LNCaP clone FGC (cell line): Measurements from ENCODE around the gene SMCO3.

Experiments
- DNase-seq: peaks from one replicate; pipeline ENCODE4 v3.0.0-alpha.2; 2011; ENCODE audit warnings: low read depth
- H3K4me3 ChIP-seq: 2 replicates; pipeline ENCODE4 v1.5.1; 2011; ENCODE audit warnings: mild to moderate bottlenecking, low read depth, low read length, control low read depth
- CTCF ChIP-seq: IDR thresholded peaks from 2 replicates; pipeline ENCODE4 v1.5.1; 2012; ENCODE audit warnings: mild to moderate bottlenecking; ENCODE audit not compliant: control insufficient read depth, insufficient read depth; ENCODE audit errors: extremely low read depth

SMCO3 gene

DNA sequence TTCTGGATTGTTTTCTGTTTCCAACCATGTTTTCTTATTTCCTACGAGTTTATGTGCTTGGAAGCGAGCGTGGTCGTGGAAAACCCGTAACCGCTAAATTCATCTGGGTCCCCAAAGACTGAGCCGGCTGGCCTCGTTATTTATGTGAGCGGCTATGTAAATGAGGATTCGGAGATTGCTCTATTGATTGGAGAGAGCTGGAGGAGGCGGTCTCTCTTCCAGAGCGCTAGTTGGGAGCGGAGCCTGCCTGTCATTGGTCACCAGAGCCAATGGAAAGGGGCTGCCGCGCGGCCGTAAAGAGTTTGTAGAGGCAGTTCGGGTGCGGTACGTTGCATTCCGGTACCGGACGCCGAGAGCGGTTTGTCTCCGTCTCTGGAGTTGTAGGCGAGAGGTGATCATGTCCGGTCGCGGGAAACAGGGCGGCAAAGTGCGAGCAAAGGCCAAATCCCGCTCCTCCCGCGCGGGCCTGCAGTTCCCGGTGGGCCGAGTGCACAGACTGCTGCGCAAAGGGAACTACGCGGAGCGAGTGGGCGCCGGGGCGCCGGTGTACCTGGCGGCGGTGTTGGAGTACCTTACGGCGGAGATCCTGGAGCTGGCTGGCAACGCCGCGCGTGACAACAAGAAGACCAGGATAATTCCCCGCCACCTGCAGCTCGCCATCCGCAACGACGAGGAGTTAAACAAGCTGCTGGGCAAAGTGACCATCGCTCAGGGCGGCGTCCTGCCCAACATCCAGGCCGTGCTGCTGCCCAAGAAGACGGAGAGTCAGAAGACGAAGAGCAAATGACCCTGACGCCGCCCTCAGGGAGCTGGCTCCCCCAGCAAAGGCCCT is 39.7 kb downstream of the SMCO3 start:
- no peak for TF ChIP-seq CTCF
- DNase-seq, result peak; percentile 84

GRCh38 chr12:14773685-14774073 is 40.3 kb downstream of the SMCO3 start:
- DNase-seq, result no peak
- no peak for TF ChIP-seq CTCF
- peak overlapping the region; percentile 78 for H3K4me3 ChIP-seq

More for the DNA sequence above, 39.7 kb downstream of the SMCO3 start:
- H3K4me3 ChIP-seq, result peak overlapping the region; percentile 78

- no peak for TF ChIP-seq CTCF
- no peak for DNase-seq
- no peak overlapping the region for H3K4me3 ChIP-seq
Observed at GRCh38 chr12:14772946-14773345, 41.0 kb downstream of the SMCO3 start.

DNA sequence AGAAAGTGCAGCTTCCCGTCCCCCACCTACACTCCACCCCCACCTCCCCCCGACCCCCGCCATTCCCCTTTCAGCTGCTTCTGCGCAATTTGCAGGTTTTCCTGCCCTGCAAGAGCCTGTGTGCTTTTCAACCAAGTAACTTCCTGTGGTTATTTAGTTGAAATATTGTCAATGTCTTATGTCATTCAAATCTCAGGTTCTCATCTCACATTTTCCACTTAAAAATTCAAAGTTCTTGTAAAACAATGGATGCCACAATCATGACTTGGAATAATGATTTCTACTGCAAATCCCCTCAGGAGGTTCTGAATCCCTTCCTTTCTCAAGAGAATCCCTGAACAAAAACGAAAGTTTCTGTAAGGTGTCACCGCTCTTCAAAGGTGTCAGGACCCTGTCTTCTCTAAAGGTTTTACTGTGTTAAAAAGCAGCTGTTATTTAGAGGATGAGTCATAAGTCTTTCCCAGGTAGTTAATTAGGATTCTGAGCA is 42.3 kb downstream of the SMCO3 start:
- H3K4me3 ChIP-seq, result peak overlapping the region; percentile 94
- DNase-seq, result no peak

DNA sequence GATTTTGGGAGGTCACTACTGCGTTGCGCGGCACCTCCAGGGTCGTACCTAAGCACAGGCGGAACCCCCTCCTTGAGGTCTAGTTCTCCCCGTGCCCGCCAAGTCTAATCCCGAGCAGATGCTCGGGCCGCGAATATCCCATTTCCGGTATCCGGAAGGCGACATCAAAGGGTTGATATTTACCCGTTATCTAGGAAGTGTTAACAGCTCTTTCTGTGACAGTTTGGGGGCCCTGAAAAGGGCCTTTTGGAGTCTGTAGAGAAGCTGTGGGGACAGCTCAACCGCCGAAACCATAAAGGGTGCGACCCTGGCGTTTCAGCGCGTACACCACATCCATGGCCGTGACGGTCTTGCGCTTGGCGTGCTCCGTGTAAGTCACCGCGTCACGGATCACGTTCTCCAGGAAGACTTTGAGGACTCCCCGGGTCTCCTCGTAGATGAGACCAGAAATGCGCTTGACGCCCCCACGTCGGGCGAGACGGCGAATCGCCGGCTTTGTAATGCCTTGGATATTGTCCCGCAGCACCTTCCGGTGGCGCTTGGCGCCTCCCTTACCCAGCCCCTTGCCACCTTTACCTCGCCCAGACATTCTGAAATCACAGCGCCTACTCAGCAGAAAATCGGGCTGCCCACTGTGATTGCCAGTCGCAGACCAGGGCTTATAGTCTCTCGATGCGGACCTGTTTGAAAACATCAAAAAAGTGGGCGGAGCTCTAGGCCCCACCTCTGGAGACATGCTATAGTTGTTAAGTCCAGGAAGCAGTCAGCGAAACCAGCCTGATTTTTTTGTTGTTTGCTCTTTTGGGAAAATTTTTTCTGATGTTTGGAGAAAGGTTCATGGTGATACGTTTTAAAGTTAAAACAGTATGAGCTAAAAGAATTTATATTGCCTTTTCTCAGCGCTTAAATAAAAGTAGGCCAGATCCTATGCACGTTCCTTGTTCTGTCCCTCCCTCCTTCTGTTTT is 43.2 kb downstream of the SMCO3 start:
- DNase-seq, result peak; percentile 90
- H3K4me3 ChIP-seq, result peak overlapping the region; percentile 94
- no peak for TF ChIP-seq CTCF

More for the DNA sequence above, 42.3 kb downstream of the SMCO3 start:
- TF ChIP-seq CTCF, result no peak

GRCh38 chr12:14769969-14770495 is 44.0 kb downstream of the SMCO3 start:
- DNase-seq, result no peak
- H3K4me3 ChIP-seq, result peak overlapping the region; percentile 94
- peak; percentile 92 for TF ChIP-seq CTCF
